ENCODE results near the gene CNRIP1.

DNA sequence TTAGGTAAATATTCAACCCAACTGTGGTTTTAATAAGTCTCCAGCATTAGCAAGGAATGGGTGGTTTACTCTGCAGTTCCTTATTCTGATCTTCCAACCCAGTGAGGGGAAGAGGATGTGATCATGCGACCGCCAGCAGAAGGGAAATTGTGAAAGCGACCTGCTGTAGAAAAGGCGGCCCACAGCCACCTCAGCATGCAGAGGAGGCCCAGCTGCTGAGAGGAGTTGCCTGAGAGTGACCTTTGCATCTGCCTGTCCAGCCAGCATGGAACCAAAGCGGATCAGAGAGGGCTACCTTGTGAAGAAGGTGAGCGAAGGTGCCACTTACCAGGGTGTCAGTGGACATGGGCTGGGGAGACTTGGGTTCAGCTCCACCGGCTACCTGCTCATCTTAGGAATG is 45.3 kb upstream of the CNRIP1 start, which contains the start of gene PLEK:
- TF ChIP-seq TAF1 (IDR thresholded peaks at IDR 0.05; ENCODE audit: low read depth) (no peak), EP300 (IDR thresholded peaks at IDR 0.05; ENCODE audit: borderline replicate concordance) (no peak)
